T-helper 17 cell (primary cell): ENCODE data around the gene TBC1D32. TPM values are rescaled to one million over a fixed set of nuclear protein-coding genes. Genes with fewer than 3 reads are reported as not detected.
A peak's percentile ranks its signal among the peaks of the same experiment; 100 is the strongest.
"Not testable (repeated sequence)": the region's sequence is repeated elsewhere in the genome, so short reads cannot be mapped to it uniquely, and the experiment has no call there.

Experiments used
- ATAC-seq: fragments of 150-1000 bp; cut with Tn5 transposase; 2 replicates; pipeline ENCODE4 v1.10.0; 2021; ENCODE audit warnings: mild to moderate bottlenecking, moderate library complexity
- DNase-seq, 3 donors: peaks; one replicate each; pipeline versions ENCODE4 v3.0.0 to v3.0.0-alpha.2; 2020 to 2021
- H3K9me3 ChIP-seq: one replicate; pipeline ENCODE4 v1.7.0; 2013; ENCODE audit warnings: low read length, mild to moderate bottlenecking; ENCODE audit not compliant: control insufficient read depth, poor library complexity, severe bottlenecking
- H3K27ac Mint-ChIP-seq: one replicate; pipeline ENCODE4 v1.8.0; 2022; ENCODE audit warnings: mild to moderate bottlenecking, moderate library complexity, mixed read lengths
- H3K27me3 Mint-ChIP-seq: one replicate; pipeline ENCODE4 v1.8.0; 2022; ENCODE audit warnings: mixed read lengths
- H3K36me3 Mint-ChIP-seq: one replicate; pipeline ENCODE4 v1.8.0; 2022; ENCODE audit warnings: low read depth, mixed read lengths
- H3K4me1 Mint-ChIP-seq: one replicate; pipeline ENCODE4 v1.8.0; 2022; ENCODE audit warnings: mild to moderate bottlenecking, mixed read lengths
- H3K4me3 Mint-ChIP-seq: one replicate; pipeline ENCODE4 v1.8.0; 2022; ENCODE audit warnings: mild to moderate bottlenecking, moderate library complexity, mixed read lengths
- total RNA-seq, 4 donors: library from RNA in 2 of 4; stranded (reverse) in 2 of 4; gene quantifications; one replicate each; pipeline ENCODE4 v1.2.3 and lab custom pipeline; 2022 to 2026

The TBC1D32 gene
- total RNA-seq, 2 donors from 2014 or later, result 8.6 to 9.4 TPM

DNA sequence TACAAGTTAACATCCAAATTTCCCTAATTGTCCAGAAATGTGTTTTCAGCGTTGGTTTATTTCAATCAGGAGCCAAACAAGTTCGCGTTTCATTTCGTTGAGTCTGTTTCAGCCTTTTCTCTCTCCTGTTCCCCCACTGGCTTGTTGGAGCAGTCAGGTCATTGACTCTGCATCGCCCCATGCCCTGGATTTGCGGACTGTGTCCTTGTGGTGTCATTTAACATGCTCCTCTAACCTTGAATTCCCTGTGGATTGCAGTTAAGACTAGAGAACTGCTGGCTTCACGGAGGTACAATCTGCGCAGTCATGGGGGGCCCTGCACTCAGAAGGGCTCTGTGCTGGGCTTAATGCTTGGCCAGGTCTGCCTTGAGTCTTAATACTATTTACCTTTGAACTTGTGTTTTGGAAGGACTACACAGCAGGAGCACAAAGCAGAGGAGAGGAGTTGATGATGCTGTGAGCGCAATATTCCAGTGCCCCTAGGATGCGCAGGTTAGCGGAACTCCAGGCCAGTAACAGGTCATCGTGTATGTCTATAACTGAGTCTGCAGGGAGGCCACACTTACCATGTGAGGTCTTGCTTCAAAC lies 5.5 kb upstream of the TBC1D32 start:
- DNase-seq (no peak), ATAC-seq (no peak)
- Mint-ChIP-seq H3K4me3 (no peak overlapping the region), H3K36me3 (peaks cover 3% of the 10 kb centered on the region), H3K27ac (no peak overlapping the region), H3K27me3 (peaks cover 34% of the 10 kb centered on the region), H3K4me1 (peaks cover 5% of the 10 kb centered on the region)
- no peaks in the 10 kb centered on the region for H3K9me3 ChIP-seq

DNA sequence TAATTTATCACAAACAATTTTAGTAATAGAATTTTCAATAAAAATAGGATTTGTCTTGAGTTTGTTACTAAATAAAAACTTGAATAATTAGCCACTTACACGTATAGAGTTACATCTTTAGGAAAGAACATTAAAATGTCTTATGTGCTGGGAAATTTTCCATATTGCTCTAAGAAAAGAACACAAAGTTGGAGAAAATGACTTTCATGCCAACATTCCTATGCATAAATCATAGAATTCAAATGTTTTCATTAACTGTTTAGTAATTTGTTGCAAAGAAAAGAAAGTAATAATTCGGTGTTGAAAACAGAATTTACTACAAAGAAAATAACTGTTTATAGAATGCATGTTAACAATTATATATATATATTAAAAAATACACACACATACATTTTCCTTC lies 4.7 kb upstream of the TBC1D32 start:
- no peak for ATAC-seq
- H3K4me1 Mint-ChIP-seq, result peaks cover 8% of the 10 kb centered on the region
- H3K36me3 Mint-ChIP-seq, result peaks cover 3% of the 10 kb centered on the region
- H3K4me3 Mint-ChIP-seq, result no peak overlapping the region
- H3K27me3 Mint-ChIP-seq, result peaks cover 34% of the 10 kb centered on the region
- no peak for DNase-seq
- H3K9me3 ChIP-seq, result no peaks in the 10 kb centered on the region
- H3K27ac Mint-ChIP-seq, result no peak overlapping the region

DNA sequence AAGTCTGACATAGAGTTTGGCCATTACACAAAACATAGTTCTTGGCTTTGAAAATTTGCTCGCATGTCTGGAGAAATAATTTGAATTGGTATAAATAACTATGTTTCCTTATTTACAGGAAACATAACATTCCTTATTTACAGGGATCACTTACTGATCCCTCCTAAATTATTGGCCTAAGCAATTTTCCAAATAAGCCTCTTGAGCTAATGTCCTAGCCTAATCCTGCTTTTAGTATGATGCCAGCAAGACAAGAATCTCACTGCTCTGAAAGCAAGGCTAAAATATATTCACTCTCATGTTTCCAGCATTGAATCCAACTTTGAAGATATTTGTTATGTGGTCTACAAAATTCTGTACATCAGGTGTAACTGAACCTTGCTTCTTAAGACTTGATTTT lies 4.1 kb upstream of the TBC1D32 start:
- H3K27me3 Mint-ChIP-seq, result peaks cover 28% of the 10 kb centered on the region
- peaks cover 9% of the 10 kb centered on the region for H3K4me1 Mint-ChIP-seq
- H3K9me3 ChIP-seq, result no peaks in the 10 kb centered on the region
- H3K36me3 Mint-ChIP-seq, result no peaks in the 10 kb centered on the region
- DNase-seq, result no peak
- H3K4me3 Mint-ChIP-seq, result no peak overlapping the region
- H3K27ac Mint-ChIP-seq, result no peak overlapping the region
- no peak for ATAC-seq

DNA sequence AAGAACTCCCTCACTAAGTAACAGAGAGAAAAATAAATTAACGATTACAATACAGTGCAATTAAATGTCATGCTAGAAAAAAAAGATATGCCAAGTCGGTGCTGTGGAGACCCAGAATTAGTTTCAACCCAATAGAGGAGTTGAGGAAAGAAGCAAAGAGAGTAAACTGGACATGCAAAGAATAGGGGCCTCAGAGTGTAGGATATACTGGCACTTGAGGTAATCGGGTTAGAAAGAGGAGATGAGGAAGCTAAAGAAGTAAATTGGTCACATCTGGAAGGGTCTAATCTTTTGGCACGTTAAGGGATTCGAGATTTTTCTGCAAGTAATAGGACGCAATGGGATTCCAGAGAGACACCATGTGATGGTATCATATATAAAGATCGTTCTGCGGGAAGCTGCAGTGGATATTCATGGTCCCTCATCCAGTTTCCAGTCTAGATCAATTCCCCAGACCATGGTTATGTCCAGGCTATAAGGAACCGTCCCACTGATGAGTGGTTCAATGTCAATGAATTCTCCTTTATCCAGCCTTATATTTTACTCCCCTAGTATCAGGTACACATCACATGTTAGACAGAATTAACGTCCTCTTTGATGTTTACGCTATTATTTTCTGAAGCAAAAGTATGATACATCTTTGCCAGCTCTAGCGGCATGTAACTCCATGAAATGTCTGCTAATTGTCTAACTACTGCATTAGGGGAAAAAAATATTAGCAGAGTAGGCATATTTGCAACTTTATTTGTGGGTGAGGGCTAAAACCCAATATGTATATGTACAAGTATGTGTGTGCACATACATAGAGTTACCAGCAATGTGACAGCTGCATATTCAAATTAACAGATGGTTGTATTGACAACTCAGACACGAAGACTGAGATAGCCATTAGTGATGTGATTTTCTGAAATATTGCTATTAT lies 1.1 kb upstream of the TBC1D32 start:
- DNase-seq (no peak), ATAC-seq (no peak)
- Mint-ChIP-seq H3K36me3 (no peaks in the 10 kb centered on the region), H3K27me3 (peaks cover 7% of the 10 kb centered on the region), H3K27ac (peak overlapping the region; percentile 98), H3K4me3 (peak overlapping the region; percentile 93), H3K4me1 (peaks cover 18% of the 10 kb centered on the region)
- H3K9me3 ChIP-seq, result no peaks in the 10 kb centered on the region

DNA sequence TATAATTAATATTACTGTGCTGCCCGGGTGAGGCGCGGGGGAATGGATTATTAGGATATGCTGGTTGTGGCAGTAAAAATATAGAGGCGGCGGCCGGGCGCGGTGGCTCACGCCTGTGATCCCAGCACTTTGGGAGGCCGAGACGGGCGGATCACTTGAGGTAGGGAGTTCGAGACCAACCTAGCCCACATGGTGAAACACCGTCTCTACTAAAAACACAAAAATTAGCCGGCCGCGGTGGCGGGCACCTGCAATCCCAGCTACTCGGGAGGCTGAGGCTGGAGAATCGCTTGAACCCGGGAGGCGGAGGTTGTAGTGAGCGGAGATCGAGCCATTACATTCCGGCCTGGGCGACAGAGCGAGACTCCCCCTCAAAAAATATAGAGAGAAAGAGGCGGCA lies 586 bp downstream of the TBC1D32 start:
- H3K9me3 ChIP-seq, H3K27me3 Mint-ChIP-seq, ATAC-seq, H3K36me3 Mint-ChIP-seq: not testable (repeated sequence)
- DNase-seq, result peak in 1 of 3 donors; percentile 4
- Mint-ChIP-seq H3K27ac (peak overlapping the region; percentile 98), H3K4me3 (peak overlapping the region; percentile 93), H3K4me1 (peaks cover 18% of the 10 kb centered on the region)

DNA sequence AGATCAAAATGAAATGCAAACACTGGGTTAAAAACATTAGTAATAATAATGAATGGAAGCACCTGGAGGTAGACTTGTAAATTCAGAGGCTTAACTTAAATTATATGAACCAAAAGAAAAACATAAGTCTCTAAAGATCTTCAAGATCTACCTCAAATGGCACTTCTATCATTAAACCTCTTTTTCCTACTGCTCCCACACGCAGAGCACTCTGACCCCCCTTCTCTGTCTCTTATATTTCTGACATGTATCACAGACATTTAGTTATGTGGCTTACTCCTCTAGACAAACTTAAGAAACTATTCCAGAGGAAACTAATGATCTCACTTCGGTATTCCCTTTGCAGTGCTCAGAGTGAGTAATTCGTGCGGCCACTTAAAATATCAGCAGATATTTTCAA lies 1.1 kb downstream of the TBC1D32 start:
- Mint-ChIP-seq H3K27ac (peak overlapping the region; percentile 98), H3K27me3 (no peaks in the 10 kb centered on the region), H3K36me3 (no peaks in the 10 kb centered on the region), H3K4me1 (peaks cover 18% of the 10 kb centered on the region), H3K4me3 (peak overlapping the region; percentile 93)
- H3K9me3 ChIP-seq, result no peaks in the 10 kb centered on the region
- DNase-seq (no peak), ATAC-seq (no peak)

DNA sequence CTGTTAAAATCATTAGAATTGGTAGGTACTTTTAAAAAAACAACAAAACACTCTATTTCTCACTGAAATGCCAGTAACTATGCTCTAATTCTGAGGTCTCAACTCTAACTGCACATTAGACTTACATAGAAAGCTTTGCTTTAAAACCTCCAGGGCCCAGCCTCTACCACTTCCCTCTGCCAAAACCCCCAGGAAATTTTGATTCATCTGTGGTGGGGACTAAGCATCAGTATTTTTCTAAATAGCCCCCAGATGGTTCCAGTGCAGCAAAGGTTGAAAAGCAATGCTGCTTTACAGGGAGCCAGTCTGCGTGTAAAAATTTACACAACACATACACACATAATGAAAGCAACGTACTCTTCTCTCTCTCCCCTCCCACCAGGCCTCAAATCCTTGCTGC lies 3.8 kb downstream of the TBC1D32 start:
- DNase-seq (no peak), ATAC-seq (no peak)
- Mint-ChIP-seq H3K27ac (no peak overlapping the region), H3K4me3 (no peak overlapping the region), H3K4me1 (peaks cover 18% of the 10 kb centered on the region), H3K36me3 (no peaks in the 10 kb centered on the region), H3K27me3 (no peaks in the 10 kb centered on the region)
- H3K9me3 ChIP-seq, result no peaks in the 10 kb centered on the region

DNA sequence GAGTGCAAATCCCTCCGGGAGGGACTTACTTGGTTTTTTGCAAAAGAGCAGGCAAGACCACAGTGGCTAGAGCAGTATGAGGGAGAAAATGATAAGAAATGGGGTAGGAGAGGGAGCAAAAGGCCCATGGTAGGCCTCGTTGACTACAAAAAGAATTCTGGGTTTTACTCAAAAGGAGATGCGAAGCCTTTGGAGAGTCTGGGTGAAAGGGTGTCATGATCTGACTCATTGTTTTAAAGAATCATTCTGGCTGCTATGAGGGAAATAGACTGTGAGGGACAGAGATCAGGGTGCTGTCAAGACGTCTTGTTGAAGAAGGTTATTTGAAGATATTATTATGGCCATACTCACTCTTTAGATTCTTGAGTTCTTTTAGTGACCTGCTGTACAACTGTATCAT lies 13.0 kb downstream of the TBC1D32 start:
- H3K27me3 Mint-ChIP-seq, result no peaks in the 10 kb centered on the region
- DNase-seq (no peak), ATAC-seq (no peak)
- peaks cover 16% of the 10 kb centered on the region for H3K4me1 Mint-ChIP-seq
- no peak overlapping the region for H3K27ac Mint-ChIP-seq
- peaks cover 15% of the 10 kb centered on the region for H3K36me3 Mint-ChIP-seq
- no peak overlapping the region for H3K4me3 Mint-ChIP-seq
- no peaks in the 10 kb centered on the region for H3K9me3 ChIP-seq

DNA sequence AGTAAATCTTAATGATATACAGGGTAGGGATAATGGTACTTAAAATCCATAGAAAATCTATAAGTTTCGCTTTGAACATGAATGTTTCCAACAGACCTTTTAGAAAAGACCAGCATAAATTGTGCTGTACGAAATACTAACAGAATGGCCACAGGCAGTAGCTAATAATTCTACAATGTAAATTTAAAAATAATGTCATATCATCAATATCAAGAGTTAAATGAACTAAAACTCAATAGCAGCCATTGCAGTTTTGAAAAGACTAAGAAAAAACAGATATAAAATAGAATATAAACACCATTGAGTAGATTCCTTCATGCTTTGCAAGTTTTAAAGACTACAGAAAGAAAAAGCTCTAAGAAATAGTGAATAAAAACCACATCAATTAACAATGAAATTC lies 14.7 kb downstream of the TBC1D32 start:
- Mint-ChIP-seq H3K36me3 (peaks cover 15% of the 10 kb centered on the region), H3K4me3 (no peak overlapping the region), H3K4me1 (peaks cover 16% of the 10 kb centered on the region), H3K27me3 (no peaks in the 10 kb centered on the region), H3K27ac (no peak overlapping the region)
- DNase-seq (no peak), ATAC-seq (no peak)
- H3K9me3 ChIP-seq, result no peaks in the 10 kb centered on the region

DNA sequence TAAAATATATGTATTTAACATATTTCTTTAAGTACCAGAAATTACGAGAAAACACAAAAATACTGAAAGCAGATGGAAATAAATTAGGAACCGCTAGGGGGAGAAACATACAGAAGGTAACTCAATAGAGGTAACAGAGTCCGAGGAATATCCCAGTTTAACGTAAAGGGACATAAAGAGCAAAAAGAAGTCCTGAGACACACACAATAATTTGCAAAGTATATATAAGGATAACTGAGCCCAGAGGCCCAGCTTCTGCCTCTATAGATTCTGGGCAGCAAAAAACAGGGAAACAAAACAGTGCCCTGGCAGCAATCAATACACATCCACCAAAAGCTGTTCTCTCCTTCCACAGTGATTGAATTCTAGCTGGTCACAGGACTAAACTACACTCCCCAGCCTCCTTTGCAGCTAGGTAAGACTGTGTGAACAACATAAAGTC lies 15.1 kb downstream of the TBC1D32 start:
- H3K27ac Mint-ChIP-seq, result no peak overlapping the region
- no peak overlapping the region for H3K4me3 Mint-ChIP-seq
- H3K27me3 Mint-ChIP-seq, result no peaks in the 10 kb centered on the region
- H3K9me3 ChIP-seq, result no peaks in the 10 kb centered on the region
- H3K4me1 Mint-ChIP-seq, result peaks cover 16% of the 10 kb centered on the region
- peaks cover 15% of the 10 kb centered on the region for H3K36me3 Mint-ChIP-seq
- no peak for DNase-seq
- ATAC-seq, result no peak

DNA sequence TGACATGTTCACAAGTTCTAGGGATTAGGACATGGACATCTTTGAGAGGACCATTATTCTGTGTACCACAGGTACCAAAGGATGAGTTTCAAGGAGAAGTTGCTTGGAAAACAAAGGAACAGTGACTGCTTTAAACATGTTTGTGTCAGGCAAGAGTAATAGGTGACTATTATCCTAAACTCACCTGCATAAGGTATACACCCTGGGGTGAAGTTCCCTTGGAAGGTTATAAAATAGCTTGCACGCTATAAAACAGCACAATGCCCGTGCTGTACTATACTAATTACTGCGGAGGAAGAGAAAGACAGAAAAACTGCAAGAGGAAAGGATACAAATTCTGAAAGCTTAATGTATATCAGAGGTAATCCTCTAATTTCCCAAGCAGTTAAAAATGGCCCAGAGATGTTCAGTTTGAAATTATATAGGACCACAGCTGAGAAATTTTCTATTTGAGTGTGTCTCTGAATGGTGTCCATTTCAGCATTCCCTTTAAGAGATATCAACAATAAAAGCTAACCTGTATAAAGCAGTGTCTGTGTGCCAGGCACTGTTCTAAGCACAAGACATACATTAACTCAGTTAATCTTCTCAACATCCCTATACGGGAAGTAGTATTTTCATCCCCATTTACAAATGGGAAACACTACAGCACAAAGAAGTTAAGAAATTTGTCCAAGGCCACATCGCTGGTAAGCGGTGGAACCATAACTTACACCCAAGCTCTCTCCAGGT lies 19.7 kb downstream of the TBC1D32 start:
- H3K9me3 ChIP-seq, result no peaks in the 10 kb centered on the region
- Mint-ChIP-seq H3K27ac (peak overlapping the region; percentile 59), H3K27me3 (no peaks in the 10 kb centered on the region), H3K4me3 (no peak overlapping the region), H3K36me3 (peaks cover 3% of the 10 kb centered on the region), H3K4me1 (no peaks in the 10 kb centered on the region)
- DNase-seq, result no peak
- no peak for ATAC-seq

DNA sequence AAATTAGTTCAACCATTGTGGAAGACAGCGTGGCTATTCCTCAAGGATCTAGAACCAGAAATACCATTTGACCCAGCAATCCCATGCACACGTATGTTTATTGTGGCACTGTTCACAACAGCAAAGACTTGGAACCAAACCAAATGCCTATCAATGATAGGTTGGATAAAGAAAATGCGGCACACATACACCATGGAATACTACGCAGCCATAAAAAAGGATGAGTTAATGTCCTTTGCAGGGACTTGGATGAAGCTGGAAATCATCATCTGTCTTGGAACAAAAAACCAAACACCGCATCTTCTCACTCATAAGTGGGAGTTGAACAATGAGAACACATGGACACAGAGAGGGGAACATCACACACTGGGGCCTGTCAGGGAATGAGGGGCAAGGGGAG lies 22.5 kb downstream of the TBC1D32 start:
- H3K4me1 Mint-ChIP-seq, H3K4me3 Mint-ChIP-seq, H3K9me3 ChIP-seq, H3K27me3 Mint-ChIP-seq, ATAC-seq, H3K36me3 Mint-ChIP-seq, DNase-seq, H3K27ac Mint-ChIP-seq: not testable (repeated sequence)

DNA sequence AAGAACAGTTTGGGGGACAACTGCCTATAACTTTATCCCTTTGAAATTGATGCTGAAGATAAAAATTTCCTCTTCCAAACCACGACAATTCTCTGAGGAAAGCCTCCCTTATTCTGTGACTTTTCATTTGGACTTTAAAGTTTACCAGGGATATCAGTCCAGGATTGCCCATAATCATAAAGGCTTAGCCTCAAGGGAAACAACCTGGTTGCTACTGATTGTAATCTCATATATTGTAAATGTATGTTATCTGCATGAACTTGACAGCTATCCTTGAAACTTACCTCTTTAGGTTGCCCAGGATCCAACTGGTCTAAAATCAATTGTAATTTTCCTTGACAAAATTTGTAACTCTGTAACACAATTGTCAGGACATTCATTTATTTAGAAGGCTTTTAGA lies 23.8 kb downstream of the TBC1D32 start:
- no peaks in the 10 kb centered on the region for H3K27me3 Mint-ChIP-seq
- ATAC-seq (no peak), DNase-seq (no peak)
- H3K4me3 Mint-ChIP-seq, result no peak overlapping the region
- no peaks in the 10 kb centered on the region for H3K36me3 Mint-ChIP-seq
- no peaks in the 10 kb centered on the region for H3K9me3 ChIP-seq
- no peaks in the 10 kb centered on the region for H3K4me1 Mint-ChIP-seq
- H3K27ac Mint-ChIP-seq, result no peak overlapping the region
